ENCODE data around the gene TOR4A.

The TOR4A gene

DNA sequence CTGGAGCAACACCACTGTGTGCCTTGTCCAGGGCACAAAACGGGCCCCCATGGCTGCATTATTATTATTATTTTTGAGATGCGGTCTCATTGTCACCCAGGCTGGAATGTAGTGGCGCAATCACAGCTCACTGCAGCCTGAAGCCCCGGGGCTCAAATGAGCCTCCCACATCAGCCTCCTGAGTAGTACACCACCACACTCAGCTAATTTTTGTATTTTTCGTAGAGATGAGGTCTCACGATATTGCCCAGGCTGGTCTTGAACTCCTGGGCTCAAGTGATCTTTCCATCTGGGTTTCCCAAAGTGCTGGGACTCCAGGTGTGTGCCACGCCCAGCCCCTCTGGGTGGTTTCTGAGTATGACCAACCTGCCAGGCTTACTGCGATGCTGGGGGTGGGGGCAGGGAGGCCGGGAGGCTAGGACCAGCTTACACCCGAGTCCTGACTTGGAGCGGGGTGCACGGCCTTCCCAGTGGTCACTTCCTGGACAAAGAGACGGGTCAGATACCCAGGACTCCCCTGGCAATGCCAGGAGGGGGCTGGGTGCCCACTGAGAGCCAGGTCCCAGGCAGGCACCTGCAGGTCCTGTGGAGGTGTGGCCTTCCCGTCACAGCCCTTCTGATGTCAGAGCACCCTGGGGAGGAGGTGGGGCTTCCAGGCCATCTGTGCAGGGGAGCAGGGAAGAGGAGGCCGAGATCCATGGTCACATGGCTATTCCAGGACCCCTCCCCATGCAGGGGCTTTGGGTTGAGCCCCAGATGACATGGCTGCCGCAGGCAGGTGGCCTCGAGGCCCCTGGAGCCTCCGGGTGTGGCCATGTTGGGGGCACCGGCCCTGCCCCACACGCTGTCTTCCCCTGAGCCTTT, 32.9 kb downstream of the TOR4A start:
- Histone ChIP-seq H3K4me3 (ENCODE audit: low read length) (no peak overlapping the region), H3K27me3 (ENCODE audit: control insufficient read depth, insufficient read depth, low read length) (no peaks in the 10 kb centered on the region), H3K4me1 (ENCODE audit: control insufficient read depth, low read depth, low read length) (peaks cover 11% of the 10 kb centered on the region), H3K9me3 (ENCODE audit: control insufficient read depth, low read depth, low read length) (no peaks in the 10 kb centered on the region), H3K27ac (ENCODE audit: low read length) (no peak overlapping the region), H3K9ac (ENCODE audit: low read length) (no peak overlapping the region), H3K36me3 (ENCODE audit: control insufficient read depth, low read depth, low read length) (no peaks in the 10 kb centered on the region)

DNA sequence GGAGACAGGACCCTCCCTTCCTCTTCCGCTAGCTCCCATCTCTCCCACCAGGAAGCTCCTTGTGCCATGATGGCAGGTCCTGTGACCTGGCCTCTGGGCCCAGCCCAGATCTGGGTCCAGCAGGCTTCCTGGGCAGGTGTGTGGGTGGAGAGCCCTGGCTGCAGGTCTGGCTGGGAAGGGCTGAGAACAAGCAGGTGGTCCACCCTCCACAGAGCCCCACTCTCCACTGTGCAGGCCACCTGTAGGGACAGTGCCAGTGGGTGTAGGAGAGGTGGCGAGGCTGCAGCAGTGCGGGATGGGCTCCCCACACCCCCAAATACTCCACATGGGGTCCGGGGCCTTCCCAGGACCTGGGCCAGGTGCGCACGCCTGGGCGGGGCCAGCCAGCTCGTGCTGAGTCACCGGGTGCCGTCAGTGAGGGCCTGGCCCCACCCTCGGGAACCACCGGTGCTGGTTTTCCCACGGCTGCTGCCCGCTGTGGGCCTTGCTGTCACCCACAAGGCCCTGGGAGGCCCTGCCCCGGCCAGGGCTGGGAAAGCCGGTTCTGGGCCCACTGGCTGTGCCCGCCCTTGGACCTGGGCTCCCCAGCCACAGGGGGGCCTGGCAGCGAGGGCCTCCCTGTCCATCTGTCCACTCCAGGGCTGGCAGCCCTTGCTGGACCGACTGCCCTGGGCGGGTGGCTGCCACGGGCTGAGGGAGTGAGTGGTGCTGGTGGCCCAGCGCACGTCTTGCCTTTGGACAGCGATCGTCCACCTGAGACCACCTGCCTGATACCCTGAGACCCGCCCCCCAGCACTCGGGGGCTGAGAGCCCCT, 33.9 kb downstream of the TOR4A start:
- peaks cover 3% of the 10 kb centered on the region for H3K4me1 ChIP-seq (ENCODE audit: control insufficient read depth, low read depth, low read length)
- H3K4me3 ChIP-seq (ENCODE audit: low read length), result no peak overlapping the region
- no peak overlapping the region for H3K27ac ChIP-seq (ENCODE audit: low read length)
- H3K27me3 ChIP-seq (ENCODE audit: control insufficient read depth, insufficient read depth, low read length), result no peaks in the 10 kb centered on the region
- no peaks in the 10 kb centered on the region for H3K9me3 ChIP-seq (ENCODE audit: control insufficient read depth, low read depth, low read length)
- no peaks in the 10 kb centered on the region for H3K36me3 ChIP-seq (ENCODE audit: control insufficient read depth, low read depth, low read length)
- no peak overlapping the region for H3K9ac ChIP-seq (ENCODE audit: low read length)

DNA sequence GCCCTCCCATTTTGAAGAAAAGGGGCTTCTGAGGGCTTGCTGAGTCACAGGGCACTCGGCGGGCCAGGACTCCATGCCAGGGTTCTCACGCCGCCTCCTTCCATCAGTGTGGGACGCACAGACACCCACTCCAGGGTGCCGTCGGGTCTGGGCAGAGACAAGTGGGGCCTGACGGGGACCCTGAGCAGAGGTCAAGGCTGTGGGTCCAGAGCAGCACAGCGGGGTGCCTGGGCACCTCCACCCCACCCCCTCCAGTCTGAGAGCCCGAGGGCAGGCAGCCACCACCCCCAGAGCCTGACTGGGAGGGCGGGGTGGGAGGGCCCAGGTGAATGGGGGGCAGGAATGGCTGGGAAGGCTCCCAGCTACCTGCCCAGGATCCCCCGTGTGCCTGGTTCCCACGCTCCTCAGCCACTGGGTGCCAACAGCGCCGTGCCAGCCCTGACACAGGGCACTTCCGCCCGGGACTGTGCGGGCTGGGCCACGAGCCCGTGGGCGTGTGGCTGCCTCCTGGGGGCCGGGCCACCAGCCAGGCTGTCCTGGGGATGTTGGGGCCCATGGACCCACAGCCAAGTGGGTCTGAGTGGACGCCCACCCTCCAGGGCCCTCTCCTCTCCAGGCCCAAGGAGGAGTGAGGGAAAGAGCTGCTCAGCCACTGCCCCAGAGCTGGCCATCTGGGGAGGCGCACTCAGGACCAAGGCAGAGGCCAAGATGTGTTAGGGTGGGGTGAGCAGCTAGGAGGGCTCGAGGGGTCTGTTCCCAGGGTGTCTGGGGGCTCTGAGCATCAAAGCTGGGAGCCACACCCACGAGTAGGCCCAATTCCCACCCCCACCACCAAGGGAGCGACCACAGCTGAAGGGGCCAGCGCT, 34.7 kb downstream of the TOR4A start:
- Histone ChIP-seq H3K27me3 (ENCODE audit: control insufficient read depth, insufficient read depth, low read length) (no peaks in the 10 kb centered on the region), H3K4me1 (ENCODE audit: control insufficient read depth, low read depth, low read length) (peaks cover 2% of the 10 kb centered on the region), H3K4me3 (ENCODE audit: low read length) (no peak overlapping the region), H3K9me3 (ENCODE audit: control insufficient read depth, low read depth, low read length) (no peaks in the 10 kb centered on the region), H3K27ac (ENCODE audit: low read length) (no peak overlapping the region), H3K9ac (ENCODE audit: low read length) (no peak overlapping the region), H3K36me3 (ENCODE audit: control insufficient read depth, low read depth, low read length) (no peaks in the 10 kb centered on the region)

DNA sequence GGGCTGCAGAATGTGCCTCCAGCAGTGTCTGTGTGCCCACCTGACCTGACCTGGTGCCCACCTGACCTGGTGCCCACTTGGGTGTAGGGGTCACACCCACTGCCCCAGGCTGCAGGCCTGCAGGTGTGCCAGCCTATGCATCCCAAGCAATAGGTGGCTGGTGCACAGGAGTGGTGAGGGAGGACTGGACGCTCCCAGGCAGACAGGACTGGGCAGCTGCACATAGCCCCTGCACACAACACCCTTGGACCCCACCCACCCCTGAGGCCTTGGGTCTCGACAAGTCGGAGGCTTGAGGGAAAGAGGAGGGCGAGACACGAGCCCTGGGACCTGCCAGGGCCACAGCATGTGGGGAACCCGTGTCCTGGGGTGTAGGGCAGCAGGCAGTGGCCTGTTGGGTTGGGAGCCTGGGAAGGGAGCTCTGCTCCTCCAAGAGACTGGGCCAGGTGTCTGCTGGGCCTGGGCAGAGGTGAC, 35.4 kb downstream of the TOR4A start:
- H3K4me3 ChIP-seq (ENCODE audit: low read length), result no peak overlapping the region
- no peaks in the 10 kb centered on the region for H3K36me3 ChIP-seq (ENCODE audit: control insufficient read depth, low read depth, low read length)
- H3K9ac ChIP-seq (ENCODE audit: low read length), result no peak overlapping the region
- H3K4me1 ChIP-seq (ENCODE audit: control insufficient read depth, low read depth, low read length), result peaks cover 2% of the 10 kb centered on the region
- no peak overlapping the region for H3K27ac ChIP-seq (ENCODE audit: low read length)
- H3K27me3 ChIP-seq (ENCODE audit: control insufficient read depth, insufficient read depth, low read length), result no peaks in the 10 kb centered on the region
- H3K9me3 ChIP-seq (ENCODE audit: control insufficient read depth, low read depth, low read length), result no peaks in the 10 kb centered on the region

DNA sequence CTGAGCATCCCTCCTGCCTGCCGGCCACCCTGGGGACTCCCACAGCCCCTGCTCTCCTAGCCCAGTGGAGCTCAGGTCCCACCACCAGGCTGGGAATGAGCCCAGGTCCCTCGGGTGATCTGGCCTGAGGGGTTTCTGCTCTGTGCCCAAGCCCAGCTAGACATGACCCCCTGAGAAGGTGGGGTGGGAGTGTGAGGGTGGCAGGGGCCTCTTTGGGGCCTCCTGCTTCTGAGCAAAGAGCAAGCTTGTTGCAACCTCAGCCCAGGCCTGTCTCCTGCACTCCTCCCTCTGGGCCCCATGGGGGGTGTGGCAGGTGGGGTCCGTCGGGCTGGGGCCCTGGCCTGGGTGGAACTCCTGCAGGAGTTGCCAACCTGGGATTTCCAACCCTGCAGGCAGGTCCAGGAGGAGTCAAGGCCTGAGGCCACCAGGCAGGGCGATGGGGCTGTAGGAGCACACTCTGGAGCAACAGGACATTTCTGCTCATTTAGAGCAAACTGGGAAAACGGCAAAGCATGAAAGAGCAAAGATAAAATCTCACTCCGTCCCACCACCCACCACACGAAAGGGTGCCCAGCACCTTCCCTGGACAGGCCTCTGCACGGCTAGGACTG, 35.9 kb downstream of the TOR4A start:
- no peaks in the 10 kb centered on the region for H3K9me3 ChIP-seq (ENCODE audit: control insufficient read depth, low read depth, low read length)
- no peak overlapping the region for H3K9ac ChIP-seq (ENCODE audit: low read length)
- H3K4me3 ChIP-seq (ENCODE audit: low read length), result no peak overlapping the region
- peaks cover 2% of the 10 kb centered on the region for H3K4me1 ChIP-seq (ENCODE audit: control insufficient read depth, low read depth, low read length)
- H3K27ac ChIP-seq (ENCODE audit: low read length), result no peak overlapping the region
- no peaks in the 10 kb centered on the region for H3K27me3 ChIP-seq (ENCODE audit: control insufficient read depth, insufficient read depth, low read length)
- H3K36me3 ChIP-seq (ENCODE audit: control insufficient read depth, low read depth, low read length), result no peaks in the 10 kb centered on the region

DNA sequence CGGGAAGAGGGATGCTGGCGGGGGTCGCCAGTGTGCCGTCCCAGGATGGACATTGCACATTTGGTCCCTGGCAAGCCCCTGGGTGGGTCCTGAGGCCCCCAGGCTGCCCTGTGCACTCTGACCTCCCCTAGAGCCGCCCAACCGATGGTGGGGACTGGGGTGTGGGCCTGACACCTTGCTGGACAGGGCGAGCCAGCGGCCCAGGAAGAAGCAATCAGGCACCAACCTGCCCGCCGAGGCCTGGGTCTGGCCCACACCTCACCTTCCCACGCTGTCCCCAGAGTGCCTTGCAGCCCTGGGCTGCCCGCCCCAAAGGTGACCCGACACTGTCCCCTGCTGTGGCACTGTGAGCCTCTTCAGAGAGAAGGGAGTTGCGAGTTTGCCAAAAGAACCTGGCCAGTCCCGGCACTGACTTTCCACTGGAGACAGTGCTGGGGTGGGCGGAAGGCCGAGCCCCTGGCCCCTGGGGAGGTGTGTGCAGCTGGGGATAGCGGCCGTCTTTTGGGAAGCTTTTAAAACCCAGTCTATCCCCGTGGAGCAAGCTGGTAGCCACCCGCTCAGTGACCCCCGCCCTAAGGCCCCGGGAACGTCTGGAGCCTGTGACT, 36.5 kb downstream of the TOR4A start:
- H3K27me3 ChIP-seq (ENCODE audit: control insufficient read depth, insufficient read depth, low read length), result no peaks in the 10 kb centered on the region
- peaks cover 2% of the 10 kb centered on the region for H3K4me1 ChIP-seq (ENCODE audit: control insufficient read depth, low read depth, low read length)
- H3K36me3 ChIP-seq (ENCODE audit: control insufficient read depth, low read depth, low read length), result no peaks in the 10 kb centered on the region
- H3K9ac ChIP-seq (ENCODE audit: low read length), result no peak overlapping the region
- no peak overlapping the region for H3K4me3 ChIP-seq (ENCODE audit: low read length)
- H3K9me3 ChIP-seq (ENCODE audit: control insufficient read depth, low read depth, low read length), result no peaks in the 10 kb centered on the region
- no peak overlapping the region for H3K27ac ChIP-seq (ENCODE audit: low read length)

DNA sequence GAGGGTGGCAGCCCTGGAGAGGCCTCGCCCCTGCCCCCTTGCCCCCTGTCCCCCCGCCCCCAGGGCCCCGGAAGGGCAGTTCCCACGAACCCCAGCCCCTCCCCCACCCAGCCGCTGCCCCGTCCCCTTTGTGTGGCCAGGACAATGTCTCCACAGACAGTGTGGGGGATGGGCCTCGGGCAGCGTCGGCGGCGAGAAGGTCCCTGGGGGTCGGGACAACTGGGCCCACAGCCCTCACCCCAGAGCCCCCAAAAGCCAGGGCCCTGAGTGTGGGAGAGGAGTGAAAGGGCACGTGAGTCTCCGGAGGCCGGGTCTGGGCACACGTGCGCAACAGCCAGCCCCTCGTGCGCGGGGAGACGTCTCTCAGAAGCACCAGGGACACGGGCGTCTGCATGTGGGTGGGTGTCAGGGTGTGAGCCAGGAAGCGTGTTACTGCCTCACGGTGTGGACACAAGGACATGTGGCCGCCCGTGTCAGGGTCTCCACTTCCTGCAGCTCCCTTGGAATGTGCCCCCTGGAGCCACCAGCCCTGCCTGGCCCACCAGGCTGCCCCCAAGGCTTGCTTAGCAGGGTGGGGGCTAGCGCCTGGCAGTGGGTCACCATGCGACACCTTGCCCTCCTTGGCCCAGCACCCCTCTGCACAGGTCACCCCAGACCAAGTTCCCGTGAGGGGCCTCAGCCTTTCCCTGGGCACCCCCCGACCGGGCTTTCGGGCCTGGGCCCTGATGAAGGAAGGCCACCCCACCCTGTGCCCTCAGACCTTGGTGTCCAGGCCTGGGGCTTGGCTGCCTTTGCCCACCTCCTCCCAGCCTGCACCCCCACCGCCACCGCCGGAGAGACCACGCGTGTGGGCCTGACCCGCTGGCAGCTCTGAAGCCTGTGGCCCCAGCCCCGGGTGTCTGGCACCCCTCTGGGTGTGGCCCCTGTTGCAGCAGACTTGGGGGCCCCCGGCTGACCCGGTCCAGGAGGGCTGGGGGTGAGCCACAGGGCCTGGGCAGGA, 37.3 kb downstream of the TOR4A start:
- no peak overlapping the region for H3K9ac ChIP-seq (ENCODE audit: low read length)
- H3K27me3 ChIP-seq (ENCODE audit: control insufficient read depth, insufficient read depth, low read length), result no peaks in the 10 kb centered on the region
- H3K9me3 ChIP-seq (ENCODE audit: control insufficient read depth, low read depth, low read length), result no peaks in the 10 kb centered on the region
- H3K27ac ChIP-seq (ENCODE audit: low read length), result no peak overlapping the region
- no peaks in the 10 kb centered on the region for H3K36me3 ChIP-seq (ENCODE audit: control insufficient read depth, low read depth, low read length)
- H3K4me1 ChIP-seq (ENCODE audit: control insufficient read depth, low read depth, low read length), result peaks cover 2% of the 10 kb centered on the region
- no peak overlapping the region for H3K4me3 ChIP-seq (ENCODE audit: low read length)

DNA sequence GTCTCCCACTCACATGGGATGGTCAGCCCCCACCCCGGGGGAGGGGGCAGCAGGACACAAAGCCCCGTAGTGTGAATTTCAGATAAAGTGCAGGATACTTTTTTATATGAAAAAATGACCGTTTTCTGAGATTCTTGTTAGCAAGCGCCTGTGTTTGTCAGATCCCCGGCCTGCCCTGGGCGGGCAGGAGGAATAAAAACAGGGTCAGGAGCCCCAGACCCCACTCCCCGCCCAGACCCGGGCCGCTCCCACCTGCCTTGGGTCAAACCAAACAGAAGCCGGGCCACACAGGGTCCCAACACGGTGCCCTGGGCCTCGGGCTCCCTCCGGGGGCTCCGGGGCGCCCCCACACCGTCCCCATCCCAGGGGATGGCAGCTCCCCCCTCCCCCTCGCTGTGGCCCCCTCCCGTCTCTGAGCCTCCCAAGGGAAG, 38.1 kb downstream of the TOR4A start:
- Histone ChIP-seq H3K9ac (ENCODE audit: low read length) (no peak overlapping the region), H3K27ac (ENCODE audit: low read length) (no peak overlapping the region), H3K4me3 (ENCODE audit: low read length) (peak overlapping the region; percentile 21), H3K36me3 (ENCODE audit: control insufficient read depth, low read depth, low read length) (no peaks in the 10 kb centered on the region), H3K4me1 (ENCODE audit: control insufficient read depth, low read depth, low read length) (peaks cover 2% of the 10 kb centered on the region), H3K9me3 (ENCODE audit: control insufficient read depth, low read depth, low read length) (no peaks in the 10 kb centered on the region), H3K27me3 (ENCODE audit: control insufficient read depth, insufficient read depth, low read length) (no peaks in the 10 kb centered on the region)

DNA sequence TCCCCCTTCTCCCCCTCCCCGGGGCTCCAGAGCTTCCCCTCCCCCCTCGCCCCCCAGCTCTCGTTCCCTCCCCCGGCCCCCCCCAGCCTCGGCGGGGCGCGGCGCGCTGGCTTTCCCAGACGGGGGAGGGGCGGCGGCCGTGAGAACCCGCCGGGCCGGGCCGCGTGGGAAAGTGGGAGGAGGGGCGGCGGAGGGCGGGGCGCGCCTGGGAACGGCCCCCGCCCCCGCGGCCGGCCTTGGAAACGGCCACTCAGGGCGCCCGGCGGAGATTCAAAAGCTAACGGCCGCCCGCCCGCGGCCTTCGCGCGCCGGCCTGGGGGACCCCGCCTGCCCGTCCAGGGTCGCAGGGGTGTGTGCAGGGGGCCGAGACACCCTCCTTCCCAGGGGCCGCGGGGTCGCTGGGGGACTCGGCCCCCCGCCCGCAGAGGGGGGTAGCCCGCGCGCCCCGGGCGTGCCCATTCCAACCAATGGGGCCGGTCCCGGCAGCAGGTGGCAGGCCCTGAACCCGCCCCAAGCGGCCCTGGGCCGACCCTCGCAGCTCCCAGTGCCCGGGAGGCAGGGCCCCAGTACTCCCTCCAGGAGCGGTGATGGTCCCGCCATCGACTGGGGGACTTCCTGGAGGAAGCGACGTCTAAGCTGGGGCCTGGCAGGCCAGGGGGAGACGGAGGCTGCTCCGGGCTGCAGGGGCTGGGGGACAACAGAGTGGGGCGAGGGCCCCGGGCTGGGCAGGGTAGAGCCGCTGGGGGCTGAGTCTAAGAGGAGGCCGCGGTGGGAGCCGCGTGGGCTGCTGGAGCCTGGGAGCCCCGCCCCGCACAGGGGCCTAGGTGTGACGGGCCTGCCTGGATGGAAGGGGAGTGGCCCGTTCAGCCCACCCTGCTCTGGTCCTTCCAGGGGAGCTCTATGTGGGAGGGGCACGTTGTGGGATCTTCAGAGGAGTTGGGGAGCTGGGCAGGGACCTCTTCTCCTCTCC, 38.8 kb downstream of the TOR4A start:
- Histone ChIP-seq H3K36me3 (ENCODE audit: control insufficient read depth, low read depth, low read length) (no peaks in the 10 kb centered on the region), H3K9me3 (ENCODE audit: control insufficient read depth, low read depth, low read length) (no peaks in the 10 kb centered on the region), H3K4me3 (ENCODE audit: low read length) (no peak overlapping the region), H3K4me1 (ENCODE audit: control insufficient read depth, low read depth, low read length) (peaks cover 2% of the 10 kb centered on the region), H3K27ac (ENCODE audit: low read length) (no peak overlapping the region), H3K27me3 (ENCODE audit: control insufficient read depth, insufficient read depth, low read length) (no peaks in the 10 kb centered on the region), H3K9ac (ENCODE audit: low read length) (peak overlapping the region; percentile 18)

Data from iPS-18a (cell line).